ENCODE measurements around the gene TGFBRAP1.

The TGFBRAP1 gene

DNA sequence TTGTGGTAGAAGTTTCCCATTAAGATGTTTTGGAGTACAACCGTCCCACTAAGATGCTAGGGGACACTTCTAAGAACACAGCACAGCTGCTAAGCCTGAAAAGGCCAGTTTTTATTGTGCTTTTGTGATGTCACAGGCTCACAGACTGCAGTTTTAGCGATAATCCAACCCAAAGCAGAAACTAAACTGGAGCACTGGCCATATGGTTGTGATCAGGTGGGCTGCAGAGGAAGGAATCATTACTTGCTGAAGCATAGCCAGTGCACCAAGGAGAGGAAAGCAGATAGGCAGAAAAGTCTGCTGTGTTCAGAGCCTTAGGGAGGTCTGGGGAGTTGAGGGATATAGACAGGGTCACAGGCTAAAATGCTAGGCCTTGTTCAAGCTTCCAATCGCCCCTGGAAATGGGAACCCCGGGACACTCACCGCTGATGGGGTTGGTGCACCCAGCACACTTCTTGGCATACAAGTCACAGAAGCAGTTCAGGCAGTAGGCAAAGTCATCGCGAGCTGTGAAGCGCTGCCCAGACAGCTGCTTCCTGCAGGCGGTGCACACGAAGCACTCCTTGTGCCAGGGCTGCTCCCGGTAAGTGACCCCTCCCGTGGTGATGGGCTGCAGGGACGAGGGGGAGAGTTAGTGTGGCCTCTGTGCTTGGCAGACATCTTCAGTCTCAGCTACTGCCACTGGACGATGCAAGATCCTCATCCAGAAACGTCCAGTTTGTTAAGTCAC, 33.5 kb upstream of the TGFBRAP1 start:
- H3F3A ChIP-seq (ENCODE audit: insufficient read depth, low read length), result no peaks in the 10 kb centered on the region
- no peaks in the 10 kb centered on the region for H3K9me3 ChIP-seq (replicated peaks; ENCODE audit: insufficient read depth, low read length)
- no peaks in the 10 kb centered on the region for H3K79me2 ChIP-seq (ENCODE audit: low read length)
- H3K9me2 ChIP-seq (replicated peaks; ENCODE audit: insufficient read depth, low read length), result no peaks in the 10 kb centered on the region
- H3K36me3 ChIP-seq (replicated peaks; ENCODE audit: insufficient read depth, low read length), result no peaks in the 10 kb centered on the region
- H3K27me3 ChIP-seq (replicated peaks; ENCODE audit: insufficient read depth, low read length), result no peaks in the 10 kb centered on the region
- TF ChIP-seq EZH2phosphoT487 (IDR thresholded peaks at IDR 0.05; ENCODE audit: low read length), result no peak
- TF ChIP-seq, protein P1, sequence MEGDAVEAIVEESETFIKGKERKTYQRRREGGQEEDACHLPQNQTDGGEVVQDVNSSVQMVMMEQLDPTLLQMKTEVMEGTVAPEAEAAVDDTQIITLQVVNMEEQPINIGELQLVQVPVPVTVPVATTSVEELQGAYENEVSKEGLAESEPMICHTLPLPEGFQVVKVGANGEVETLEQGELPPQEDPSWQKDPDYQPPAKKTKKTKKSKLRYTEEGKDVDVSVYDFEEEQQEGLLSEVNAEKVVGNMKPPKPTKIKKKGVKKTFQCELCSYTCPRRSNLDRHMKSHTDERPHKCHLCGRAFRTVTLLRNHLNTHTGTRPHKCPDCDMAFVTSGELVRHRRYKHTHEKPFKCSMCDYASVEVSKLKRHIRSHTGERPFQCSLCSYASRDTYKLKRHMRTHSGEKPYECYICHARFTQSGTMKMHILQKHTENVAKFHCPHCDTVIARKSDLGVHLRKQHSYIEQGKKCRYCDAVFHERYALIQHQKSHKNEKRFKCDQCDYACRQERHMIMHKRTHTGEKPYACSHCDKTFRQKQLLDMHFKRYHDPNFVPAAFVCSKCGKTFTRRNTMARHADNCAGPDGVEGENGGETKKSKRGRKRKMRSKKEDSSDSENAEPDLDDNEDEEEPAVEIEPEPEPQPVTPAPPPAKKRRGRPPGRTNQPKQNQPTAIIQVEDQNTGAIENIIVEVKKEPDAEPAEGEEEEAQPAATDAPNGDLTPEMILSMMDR (IDR thresholded peaks at IDR 0.05; ENCODE audit: low read length), result no peak
- TF ChIP-seq EZH2 (optimal IDR thresholded peaks at IDR 0.05; ENCODE audit: low read depth, low read length), result no peak
- no peaks in the 10 kb centered on the region for H3K4me1 ChIP-seq (ENCODE audit: low read length)
- no peak for DNase-seq
- H2AFZ ChIP-seq (ENCODE audit: low read length), result no peak overlapping the region
- H3K27ac ChIP-seq (ENCODE audit: low read length), result no peak overlapping the region
- H3K9ac ChIP-seq (ENCODE audit: low read length), result no peak overlapping the region
- no peak overlapping the region for H3K4me3 ChIP-seq (ENCODE audit: low read length)
- H3K4me2 ChIP-seq (ENCODE audit: low read depth, low read length), result no peak overlapping the region
- H4K20me1 ChIP-seq (ENCODE audit: insufficient read depth, low read length), result no peaks in the 10 kb centered on the region

DNA sequence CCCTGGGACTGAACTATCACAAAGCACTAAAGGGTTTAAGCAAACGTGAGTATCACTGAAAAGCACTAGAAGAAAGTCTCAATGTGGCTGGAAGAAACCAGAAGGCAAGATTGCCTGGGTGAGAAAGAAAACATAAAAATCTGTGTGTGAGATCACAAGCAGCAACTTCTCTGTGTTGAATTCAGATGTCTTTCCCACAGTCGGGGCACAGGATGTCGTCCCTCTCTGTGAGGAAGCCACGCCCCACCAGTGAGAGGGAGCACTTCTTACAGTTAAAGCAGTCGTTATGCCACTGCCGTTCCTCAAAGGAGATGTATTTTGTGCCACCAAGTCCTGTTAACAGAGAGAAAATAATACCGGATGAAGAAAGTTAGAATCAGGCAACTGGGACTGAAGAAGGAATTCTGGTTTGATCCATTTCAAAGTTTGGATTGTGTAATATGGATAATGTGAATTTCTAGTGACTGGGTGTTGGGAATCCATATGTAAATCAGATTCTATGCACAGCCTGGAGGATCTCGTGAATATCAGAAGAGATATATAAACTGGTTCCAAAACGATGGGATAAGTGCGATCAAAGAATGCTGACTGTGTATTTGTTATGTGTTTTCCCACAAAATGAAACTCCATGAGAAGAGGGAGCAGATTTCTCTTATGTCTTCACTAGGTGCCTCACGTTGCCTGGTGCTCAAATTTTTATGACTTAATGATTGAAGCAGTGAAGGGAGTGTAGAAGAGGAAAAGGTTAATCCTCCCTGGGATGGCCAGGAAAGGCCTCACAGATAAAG, 31.8 kb upstream of the TGFBRAP1 start:
- H3K4me3 ChIP-seq (ENCODE audit: low read length), result no peak overlapping the region
- no peak overlapping the region for H3K4me2 ChIP-seq (ENCODE audit: low read depth, low read length)
- H3K27ac ChIP-seq (ENCODE audit: low read length), result no peak overlapping the region
- no peak overlapping the region for H2AFZ ChIP-seq (ENCODE audit: low read length)
- TF ChIP-seq EZH2phosphoT487 (IDR thresholded peaks at IDR 0.05; ENCODE audit: low read length) (no peak), EZH2 (optimal IDR thresholded peaks at IDR 0.05; ENCODE audit: low read depth, low read length) (no peak)
- TF ChIP-seq, protein P1 (IDR thresholded peaks at IDR 0.05; ENCODE audit: low read length), result no peak
- H3F3A ChIP-seq (ENCODE audit: insufficient read depth, low read length), result no peaks in the 10 kb centered on the region
- H4K20me1 ChIP-seq (ENCODE audit: insufficient read depth, low read length), result no peaks in the 10 kb centered on the region
- no peaks in the 10 kb centered on the region for H3K9me3 ChIP-seq (replicated peaks; ENCODE audit: insufficient read depth, low read length)
- no peak for DNase-seq
- no peaks in the 10 kb centered on the region for H3K79me2 ChIP-seq (ENCODE audit: low read length)
- no peaks in the 10 kb centered on the region for H3K9me2 ChIP-seq (replicated peaks; ENCODE audit: insufficient read depth, low read length)
- no peaks in the 10 kb centered on the region for H3K27me3 ChIP-seq (replicated peaks; ENCODE audit: insufficient read depth, low read length)
- H3K9ac ChIP-seq (ENCODE audit: low read length), result no peak overlapping the region
- no peaks in the 10 kb centered on the region for H3K4me1 ChIP-seq (ENCODE audit: low read length)
- H3K36me3 ChIP-seq (replicated peaks; ENCODE audit: insufficient read depth, low read length), result no peaks in the 10 kb centered on the region; the same call in 1 of the 2 replicates

DNA sequence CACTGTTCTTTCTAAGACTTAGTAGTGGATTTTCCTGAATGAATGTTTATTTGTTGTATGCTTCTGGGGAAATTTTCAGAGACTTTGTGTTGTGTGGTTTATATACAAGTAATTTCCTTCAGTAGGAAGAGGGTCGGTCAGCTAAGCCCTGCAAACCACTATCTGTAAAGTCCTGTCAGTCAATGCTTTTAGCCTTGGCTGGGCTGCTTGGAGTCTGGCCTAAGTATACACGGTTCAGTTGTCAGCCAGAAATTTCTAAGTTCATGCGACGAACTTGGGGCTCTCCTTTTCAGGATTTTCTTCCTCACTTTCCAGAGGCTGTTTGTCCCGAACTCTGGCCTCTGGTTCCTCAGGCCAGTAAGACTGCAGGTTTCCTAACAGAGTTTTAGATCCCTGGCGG, 29.1 kb upstream of the TGFBRAP1 start:
- no peaks in the 10 kb centered on the region for H4K20me1 ChIP-seq (ENCODE audit: insufficient read depth, low read length)
- no peaks in the 10 kb centered on the region for H3K9me3 ChIP-seq (replicated peaks; ENCODE audit: insufficient read depth, low read length)
- no peaks in the 10 kb centered on the region; the same call in 1 of the 2 replicates for H3K36me3 ChIP-seq (replicated peaks; ENCODE audit: insufficient read depth, low read length)
- H3K4me2 ChIP-seq (ENCODE audit: low read depth, low read length), result no peak overlapping the region
- no peak for TF ChIP-seq EZH2 (optimal IDR thresholded peaks at IDR 0.05; ENCODE audit: low read depth, low read length)
- no peak overlapping the region for H3K27ac ChIP-seq (ENCODE audit: low read length)
- no peaks in the 10 kb centered on the region for H3K9me2 ChIP-seq (replicated peaks; ENCODE audit: insufficient read depth, low read length)
- H3F3A ChIP-seq (ENCODE audit: insufficient read depth, low read length), result no peaks in the 10 kb centered on the region
- H3K27me3 ChIP-seq (replicated peaks; ENCODE audit: insufficient read depth, low read length), result no peaks in the 10 kb centered on the region
- H3K4me1 ChIP-seq (ENCODE audit: low read length), result no peaks in the 10 kb centered on the region
- no peak overlapping the region for H3K4me3 ChIP-seq (ENCODE audit: low read length)
- DNase-seq, result no peak
- no peaks in the 10 kb centered on the region for H3K79me2 ChIP-seq (ENCODE audit: low read length)
- no peak overlapping the region for H3K9ac ChIP-seq (ENCODE audit: low read length)
- no peak overlapping the region for H2AFZ ChIP-seq (ENCODE audit: low read length)
